Measurements from ENCODE around the gene MFSD12.
"Not testable (repeated sequence)": the region's sequence is repeated elsewhere in the genome, so short reads cannot be mapped to it uniquely, and the experiment has no call there.

MFSD12 gene

GRCh38 chr19:3536429-3537100 lies 20.8 kb downstream of the MFSD12 start:
- DNase-seq: no peak

- no peak for DNase-seq
These were observed 21.4 kb downstream of the MFSD12 start for GRCh38 chr19:3535981-3536380.

- no peak for DNase-seq
These were observed 21.8 kb downstream of the MFSD12 start for GRCh38 chr19:3535563-3535965.

- no peak for DNase-seq
These were observed 22.2 kb downstream of the MFSD12 start for GRCh38 chr19:3535235-3535535.

GRCh38 chr19:3534375-3535234 lies 22.8 kb downstream of the MFSD12 start:
- no peak for DNase-seq

GRCh38 chr19:3533563-3534216 lies 23.7 kb downstream of the MFSD12 start:
- DNase-seq: no peak

GRCh38 chr19:3533033-3533432 lies 24.4 kb downstream of the MFSD12 start:
- DNase-seq: no peak

- no peak for DNase-seq
These were observed 25.1 kb downstream of the MFSD12 start for GRCh38 chr19:3532154-3532786.

- DNase-seq: no peak
These were observed 25.7 kb downstream of the MFSD12 start for GRCh38 chr19:3531716-3532115.

GRCh38 chr19:3530389-3530788 lies 27.0 kb downstream of the MFSD12 start:
- no peak for DNase-seq

GRCh38 chr19:3529299-3529698 lies 28.1 kb downstream of the MFSD12 start:
- not testable (repeated sequence) for DNase-seq

GRCh38 chr19:3528539-3529211 lies 28.7 kb downstream of the MFSD12 start:
- DNase-seq: no peak

- no peak for DNase-seq
These were observed 29.3 kb downstream of the MFSD12 start for GRCh38 chr19:3528080-3528479.

GRCh38 chr19:3527238-3527910 lies 30.0 kb downstream of the MFSD12 start:
- no peak for DNase-seq

- DNase-seq: no peak
These were observed 30.7 kb downstream of the MFSD12 start for GRCh38 chr19:3526507-3527237.

- no peak for DNase-seq
These were observed 32.4 kb downstream of the MFSD12 start for GRCh38 chr19:3524904-3525451.

GRCh38 chr19:3524078-3524842 lies 33.1 kb downstream of the MFSD12 start:
- DNase-seq: no peak

- no peak for DNase-seq
These were observed 33.9 kb downstream of the MFSD12 start for GRCh38 chr19:3523361-3524077.
